ENCODE measurements around the gene AIG1.

DNA sequence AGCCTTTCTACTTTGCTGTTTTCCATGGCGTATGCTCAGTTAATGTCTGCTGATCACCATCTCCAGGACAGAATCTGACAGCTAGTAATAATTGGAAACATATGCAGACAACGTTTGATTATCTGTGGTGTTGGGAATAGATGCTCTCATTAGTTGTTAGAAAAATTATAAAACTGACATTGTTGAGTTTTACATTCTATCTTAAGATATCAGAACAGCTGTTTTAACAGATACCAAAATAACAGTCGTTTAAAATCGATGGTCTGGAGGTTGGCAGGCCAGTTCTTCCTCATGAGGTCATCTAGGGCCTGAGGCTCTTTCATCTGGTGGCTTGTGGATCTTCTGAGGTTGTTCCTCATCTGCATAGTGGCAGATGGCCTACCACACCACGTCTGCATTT, 137.6 kb downstream of the AIG1 start:
- TF ChIP-seq GATA3 (IDR thresholded peaks at IDR 0.05; ENCODE audit: low read depth, low read length) (peak; percentile 79), GATA2 (IDR thresholded peaks at IDR 0.05; ENCODE audit: low read depth, low read length) (peak; percentile 73)
